Lung (tissue), 12 donors: ENCODE data around the gene DNAH17. TPM values are rescaled to one million over a fixed set of nuclear protein-coding genes. Genes with fewer than 3 reads are reported as not detected.

Experiments used
- ATAC-seq: fragments of 200-7000 bp; cut with Tn5 transposase; one replicate; pipeline ENCODE4 v1.9.1; 2020; ENCODE audit warnings: moderate number of reproducible peaks; ENCODE audit not compliant: insufficient read depth, low FRiP score
- DNase-seq, 3 donors: peaks; one replicate each; pipeline ENCODE4 v3.0.0-alpha.2; 2013 to 2017
- H3K27ac ChIP-seq, 2 donors: one replicate each; pipeline ENCODE4 v1.5.1; 2013; ENCODE audit warnings: mild to moderate bottlenecking in 2 of 2, moderate library complexity in 2 of 2, control low read depth in 1 of 2, inconsistent platforms in 1 of 2, low read depth in 1 of 2, low read length in 1 of 2
- H3K27me3 ChIP-seq, 3 donors: one replicate each; pipeline ENCODE4 v1.5.1; 2013; ENCODE audit warnings: low read length in 2 of 3; ENCODE audit not compliant: control insufficient read depth in 3 of 3, insufficient read depth in 3 of 3
- H3K36me3 ChIP-seq, 4 donors: one replicate each; pipeline ENCODE4 v1.5.1; 2013; ENCODE audit warnings: low read length in 4 of 4, mild to moderate bottlenecking in 1 of 4, moderate library complexity in 1 of 4; ENCODE audit not compliant: control insufficient read depth in 4 of 4, insufficient read depth in 4 of 4
- H3K4me1 ChIP-seq, 5 donors: one replicate each; pipeline ENCODE4 v1.5.1; 2013; ENCODE audit warnings: low read length in 5 of 5, mild to moderate bottlenecking in 2 of 5, moderate library complexity in 1 of 5; ENCODE audit not compliant: control insufficient read depth in 5 of 5, insufficient read depth in 5 of 5
- H3K4me3 ChIP-seq: one replicate; pipeline ENCODE4 v1.5.1; 2013; ENCODE audit warnings: mild to moderate bottlenecking, control low read depth, moderate library complexity
- H3K9ac ChIP-seq, 2 donors: one replicate each; pipeline ENCODE4 v1.5.1; 2013; ENCODE audit warnings: low read length in 2 of 2, control low read depth in 1 of 2; ENCODE audit not compliant: insufficient read depth in 1 of 2
- H3K9me3 ChIP-seq, 4 donors: one replicate each; pipeline ENCODE4 v1.5.1; 2013; ENCODE audit warnings: low read length in 3 of 4, mild to moderate bottlenecking in 1 of 4, moderate library complexity in 1 of 4; ENCODE audit not compliant: control insufficient read depth in 4 of 4, insufficient read depth in 3 of 4
- CTCF ChIP-seq: IDR thresholded peaks from 2 replicates; pipeline ENCODE4 v1.5.1; 2012; ENCODE audit warnings: mild to moderate bottlenecking; ENCODE audit errors: control extremely low read depth, extremely low read depth
- WGBS, 2 donors: extraction: QIAGEN DNeasy Blood & Tissue Kit; methylation state at CpG; one replicate each; pipeline ENCODE4 v1.1.7; 2013; 5-methylcytosine and 5-hydroxymethylcytosine counted together
- polyA plus RNA-seq, 2 donors: library from polyadenylated mRNA; stranded (reverse); fragments of 200-250 nt; gene quantifications; one replicate each; pipeline ENCODE4 v1.2.1, GENCODE V29; 2013
- total RNA-seq, 2 donors: library from RNA; depleted of rRNA in 1 of 2; stranded (reverse); fragments of >200 nt in 1 of 2; gene quantifications; one replicate each; pipeline ENCODE4 v1.2.1, GENCODE V29; 2014 to 2021
- donor health status: control.
- donor health status: control.
- donor health status: Bipolar disorder and iron deficiency.
- donor health status: healthy.
- donor health status: DM: yes; HTN: yes; CAD: no.

The DNAH17 gene
- total and polyA plus RNA-seq, 4 donors = 0.44 to 1.6 (median 1.2) TPM

- no peak overlapping the region for H3K4me3 ChIP-seq
- no peaks in the 10 kb centered on the region for H3K4me1 ChIP-seq
- TF ChIP-seq CTCF = no peak
- no peak overlapping the region for H3K27ac ChIP-seq
- no peak for ATAC-seq
- H3K9ac ChIP-seq = no peak overlapping the region
- no peaks in the 10 kb centered on the region for H3K27me3 ChIP-seq
- peaks cover 0 to 4% (median 0%) of the 10 kb centered on the region in 4 donors for H3K9me3 ChIP-seq
- WGBS, 2 donors = 81 to 92% methylated on average over 4 of the region's 4 CpGs
- DNase-seq = no peak
- H3K36me3 ChIP-seq = no peaks in the 10 kb centered on the region
Measured at GRCh38 chr17:78515480-78515879, 61.7 kb downstream of the DNAH17 start.

- Histone ChIP-seq H3K9ac (no peak overlapping the region), H3K27me3 (no peaks in the 10 kb centered on the region), H3K27ac (no peak overlapping the region), H3K9me3 (peaks cover 0 to 4% (median 0%) of the 10 kb centered on the region in 4 donors), H3K4me1 (no peaks in the 10 kb centered on the region), H3K36me3 (no peaks in the 10 kb centered on the region), H3K4me3 (no peak overlapping the region)
- no peak for TF ChIP-seq CTCF
- ATAC-seq = no peak
- DNase-seq = no peak
- WGBS, 2 donors = 92 to 95% methylated on average over 17 to 18 of the region's 18 CpGs
Measured at GRCh38 chr17:78514521-78514920, 62.7 kb downstream of the DNAH17 start.

- Histone ChIP-seq H3K9ac (no peak overlapping the region), H3K9me3 (peaks cover 0 to 4% (median 0%) of the 10 kb centered on the region in 4 donors), H3K4me1 (no peaks in the 10 kb centered on the region), H3K4me3 (no peak overlapping the region), H3K27ac (no peak overlapping the region), H3K27me3 (no peaks in the 10 kb centered on the region), H3K36me3 (no peaks in the 10 kb centered on the region)
- DNase-seq = no peak
- no peak for ATAC-seq
- TF ChIP-seq CTCF = no peak
- WGBS, 2 donors = 67 to 91% methylated on average over 4 of the region's 4 CpGs
Measured at GRCh38 chr17:78512976-78513375, 64.2 kb downstream of the DNAH17 start.
